GM19372 (cell line): Measurements from ENCODE around the gene PEX10.

Experiments used
- ATAC-seq: cut with Tn5 transposase; IDR thresholded peaks from one replicate; pipeline ENCODE4 v1.9.1; 2021; ENCODE audit warnings: mild to moderate bottlenecking, low read depth, moderate library complexity; ENCODE audit not compliant: unreplicated experiment

The PEX10 gene

DNA sequence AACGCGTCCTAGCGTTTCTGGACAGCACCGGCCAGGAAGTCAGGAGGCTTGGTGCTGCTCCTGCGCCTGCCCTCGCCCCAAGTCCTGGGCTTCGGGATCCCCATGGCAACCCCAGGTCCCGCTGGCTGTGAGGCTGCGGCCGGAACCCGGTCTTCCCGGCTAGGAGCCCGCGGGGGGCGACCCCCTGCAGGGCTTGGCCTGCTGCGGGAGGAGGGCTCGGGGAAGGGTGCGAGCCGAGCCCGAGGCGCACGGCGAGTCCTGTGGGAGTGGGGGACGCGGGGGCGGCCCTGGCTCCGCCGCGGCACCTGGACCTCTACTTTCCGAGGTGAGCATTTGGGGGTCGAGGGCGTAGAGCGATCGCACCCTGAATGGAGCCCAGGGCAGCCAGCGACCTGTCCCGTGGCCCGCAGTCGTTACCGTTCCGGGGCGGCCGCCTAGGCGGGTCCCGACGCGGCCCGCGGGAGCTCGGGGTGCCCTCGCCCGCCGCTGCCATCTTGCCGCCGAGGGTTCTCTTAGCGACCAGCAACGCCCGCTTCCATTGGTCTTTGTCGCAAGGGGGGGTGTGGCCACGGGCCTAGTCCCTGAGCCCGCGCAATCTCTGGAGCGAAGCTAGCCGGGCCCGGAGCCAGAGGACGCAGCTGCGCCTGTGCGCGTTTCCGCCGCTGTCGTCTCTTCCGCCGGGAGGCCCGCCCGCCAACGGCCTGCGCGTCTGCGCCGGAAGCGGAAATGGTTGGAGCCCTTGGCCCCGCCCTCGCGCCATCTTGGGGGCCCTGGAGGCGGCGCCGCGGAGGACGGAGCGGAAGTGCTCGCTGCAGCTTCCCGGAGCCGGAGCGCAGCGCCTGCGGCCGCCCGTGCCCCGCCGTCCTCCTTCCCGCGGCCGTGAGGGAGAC lies 21.1 kb downstream of the PEX10 start, which contains the start of the genes MORN1 and RER1:
TSS of gene MORN1 (minus strand) at position 514 of the 890 bp plus-strand sequence. CDS start at position 493, 21 bp downstream.
TSS of gene RER1 (plus strand) at position 801 of the 890 bp plus-strand sequence. CDS start 3,950 bp downstream, outside the sequence.
- ATAC-seq = peak; percentile 96

DNA sequence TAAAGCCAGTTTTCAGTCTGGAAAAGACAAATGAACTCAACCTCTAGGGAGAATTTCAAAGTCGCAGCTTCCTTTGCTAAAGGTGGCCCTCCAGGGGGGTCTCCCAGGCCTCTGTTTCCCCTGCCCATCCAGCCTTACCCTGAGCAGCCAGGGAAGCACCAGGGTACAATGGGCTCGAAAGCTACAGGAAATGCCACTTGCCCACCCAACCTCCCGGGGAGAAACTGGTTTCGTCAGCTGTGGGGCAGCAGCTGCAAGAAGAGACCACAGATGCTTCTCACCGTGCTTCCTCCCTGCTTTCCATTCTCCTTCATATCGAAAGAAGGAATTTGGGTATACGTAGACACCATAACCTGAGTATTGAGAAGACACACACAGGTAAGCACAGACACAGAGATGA lies 22.7 kb downstream of the PEX10 start:
- ATAC-seq = no peak

DNA sequence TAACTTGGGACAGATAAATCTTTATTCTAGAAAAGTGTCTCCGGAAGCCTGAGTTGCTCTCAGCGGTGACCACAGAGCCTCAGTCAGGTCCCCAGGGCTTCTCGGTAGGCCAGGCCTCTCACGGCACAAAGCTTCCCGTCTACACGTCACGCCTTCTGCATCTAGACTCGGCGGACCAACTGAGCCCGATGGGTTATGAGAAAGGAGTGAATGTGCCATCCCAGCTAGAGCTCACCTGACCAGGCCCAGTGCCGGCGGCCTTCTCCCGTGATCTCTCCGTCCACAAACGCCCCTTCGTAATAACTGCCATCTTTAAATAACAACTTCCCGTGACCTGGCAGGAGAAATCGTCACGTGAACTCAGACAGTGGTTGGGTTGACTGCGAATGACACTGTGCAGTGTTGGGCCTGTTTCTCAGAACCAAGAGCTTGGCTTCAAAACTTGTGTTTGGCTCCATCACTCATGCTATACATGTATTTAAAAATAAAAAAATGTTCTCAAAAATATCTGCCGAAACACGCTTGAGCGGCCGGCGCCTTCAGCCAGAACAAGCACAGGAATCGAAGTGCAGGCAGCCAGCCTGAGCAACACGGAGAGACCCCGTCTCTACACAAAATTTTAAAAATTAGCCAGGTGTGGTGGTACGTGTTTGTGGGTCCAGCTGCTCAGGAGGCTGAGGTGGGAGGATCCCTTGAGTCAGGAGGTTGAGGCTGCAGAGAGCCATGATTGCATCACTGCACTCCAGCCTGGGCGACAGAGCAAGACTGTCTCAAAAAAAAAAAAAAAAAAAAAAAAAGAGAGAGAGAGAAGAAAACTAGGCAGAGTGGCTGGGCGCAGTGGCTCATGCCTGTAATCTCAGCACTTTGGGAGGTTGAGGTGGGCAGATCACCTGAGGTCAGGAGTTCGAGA lies 24.1 kb downstream of the PEX10 start:
- ATAC-seq = no peak

DNA sequence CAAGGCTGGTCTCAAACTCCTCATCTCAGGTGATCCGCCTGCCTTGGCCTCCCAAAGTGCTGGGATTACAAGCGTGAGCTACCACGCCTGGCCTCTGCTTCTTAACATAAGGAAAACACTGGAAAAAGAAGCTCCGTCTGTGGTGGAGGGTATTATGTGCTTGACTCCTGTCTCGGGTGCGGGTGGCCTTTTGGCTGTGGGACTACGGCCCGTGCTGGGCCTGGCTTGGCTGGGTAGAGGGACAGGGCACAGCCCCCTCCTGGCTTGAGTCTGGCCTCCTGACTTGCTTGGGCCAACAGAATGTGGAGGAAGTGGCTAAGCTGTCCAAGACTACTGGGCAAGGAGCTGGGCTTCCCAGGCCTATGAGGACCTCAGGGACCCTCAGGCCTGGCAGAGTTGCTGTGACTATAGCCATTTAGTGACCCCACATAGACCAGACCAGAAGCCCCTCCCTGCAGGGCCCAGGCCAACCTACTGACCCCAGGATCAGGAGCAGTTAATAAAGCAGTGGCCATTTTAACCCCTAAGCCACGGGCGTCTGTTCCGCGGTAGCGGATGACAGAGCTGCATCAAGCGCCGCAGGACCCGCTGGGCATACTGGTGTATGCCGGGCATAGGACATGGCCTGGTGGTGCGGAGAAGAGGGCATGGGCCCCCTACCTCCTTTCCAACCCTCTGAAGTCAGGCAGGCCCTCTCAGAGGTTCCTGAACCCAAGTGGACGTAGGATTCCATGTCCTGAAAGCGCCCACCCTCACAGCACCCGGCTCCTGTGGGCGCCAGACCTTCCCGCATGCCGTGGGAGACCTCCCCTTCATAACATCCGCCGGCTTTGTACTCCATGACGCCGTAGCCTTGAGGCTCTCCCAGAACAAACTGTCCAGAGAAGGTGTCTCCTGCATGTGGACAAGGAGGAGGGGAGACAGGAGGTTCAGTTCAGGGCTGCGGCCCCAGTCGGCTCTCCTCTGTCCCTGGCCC lies 25.4 kb downstream of the PEX10 start:
- ATAC-seq = no peak

DNA sequence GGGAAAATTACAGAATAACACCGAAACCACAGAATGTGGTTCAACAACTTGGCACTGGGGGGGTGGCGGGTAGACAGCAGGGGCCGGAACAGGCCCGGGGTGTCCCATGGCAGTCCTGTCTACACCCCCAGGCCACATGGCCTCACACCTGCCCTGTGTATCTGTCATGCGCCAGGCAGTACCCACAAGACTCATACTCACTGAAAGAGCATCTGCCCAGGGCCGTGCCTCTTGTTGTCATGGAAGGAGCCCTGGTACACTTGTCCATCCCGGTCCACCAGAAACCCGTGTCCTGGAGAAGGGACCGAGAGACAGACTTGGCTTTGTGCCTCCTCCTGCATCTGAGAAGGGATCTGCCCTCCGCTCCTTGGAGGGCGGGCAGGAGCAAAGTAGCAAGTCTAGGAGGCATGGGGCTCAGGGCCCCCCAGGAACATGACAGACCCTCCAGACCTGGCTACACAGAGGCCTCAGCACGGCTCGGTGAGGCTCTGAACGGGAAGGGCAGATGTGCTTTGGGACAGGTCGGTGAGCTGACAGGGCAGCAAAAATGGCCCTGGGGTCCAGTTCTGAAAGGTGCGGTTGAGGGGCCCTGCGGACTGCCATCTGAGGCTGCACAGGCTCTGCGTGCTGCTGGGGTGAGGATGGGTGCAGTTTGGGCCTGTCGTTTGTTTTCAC lies 26.6 kb downstream of the PEX10 start:
- no peak for ATAC-seq

DNA sequence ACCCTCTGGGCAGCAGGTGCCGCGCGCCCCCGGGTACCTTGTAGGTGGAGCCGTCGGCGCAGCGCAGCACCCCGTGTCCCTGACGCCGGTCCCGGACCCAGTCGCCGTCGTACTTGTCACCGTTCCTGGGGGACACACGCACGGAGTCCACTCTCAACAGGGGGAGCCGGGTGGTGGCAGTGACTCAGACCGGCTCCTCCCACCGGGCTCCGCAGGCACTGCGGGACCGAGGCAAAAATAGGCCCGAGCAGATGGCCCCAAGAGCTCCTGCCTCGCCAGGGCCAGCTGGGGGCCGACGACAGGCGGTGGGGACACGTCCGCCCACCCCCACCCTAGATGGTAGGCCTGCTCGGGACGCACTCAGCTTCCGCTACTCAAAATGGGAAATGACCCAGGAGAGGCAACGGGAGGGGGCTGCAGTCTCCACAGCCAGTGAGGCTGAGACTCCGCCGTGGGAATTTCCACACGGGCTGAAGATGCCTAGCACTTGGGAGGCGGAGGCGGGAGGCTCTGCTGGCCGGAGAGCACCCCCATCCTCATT lies 27.4 kb downstream of the PEX10 start:
- no peak for ATAC-seq

DNA sequence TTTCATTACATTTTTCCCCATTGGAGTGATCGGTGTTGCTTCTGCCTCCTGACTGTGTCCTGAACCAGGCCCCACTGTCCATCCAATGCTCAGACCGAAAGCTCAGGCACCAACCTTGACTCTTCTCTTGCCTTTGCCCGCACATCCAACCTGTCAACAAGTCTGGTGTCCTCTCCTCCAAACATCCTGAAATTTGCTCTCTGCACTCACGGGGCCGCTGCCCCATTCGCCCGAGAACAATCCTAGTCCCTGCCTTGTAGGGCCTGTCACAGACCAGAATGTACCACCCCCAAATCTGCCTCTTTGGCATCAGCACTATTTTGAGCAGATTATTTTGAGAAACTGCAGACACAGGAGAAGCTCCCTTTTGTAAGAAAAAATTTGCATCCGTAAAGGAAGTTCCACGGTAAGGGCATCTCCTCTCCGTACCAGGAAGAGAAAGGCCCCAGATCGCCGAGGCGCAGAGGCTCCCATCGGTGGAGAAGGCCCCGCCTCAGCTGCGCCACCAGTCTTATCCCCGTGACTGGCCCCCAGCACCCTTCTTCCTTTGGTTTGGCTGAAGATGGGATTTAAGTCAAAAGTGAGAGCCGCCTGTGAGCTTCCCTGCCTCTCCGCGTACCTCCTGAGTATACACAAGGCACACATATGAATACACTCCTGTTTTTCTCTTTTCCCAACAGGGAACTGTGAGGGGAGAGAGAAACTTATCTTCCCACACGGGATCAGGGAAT lies 28.1 kb downstream of the PEX10 start:
- ATAC-seq = no peak

DNA sequence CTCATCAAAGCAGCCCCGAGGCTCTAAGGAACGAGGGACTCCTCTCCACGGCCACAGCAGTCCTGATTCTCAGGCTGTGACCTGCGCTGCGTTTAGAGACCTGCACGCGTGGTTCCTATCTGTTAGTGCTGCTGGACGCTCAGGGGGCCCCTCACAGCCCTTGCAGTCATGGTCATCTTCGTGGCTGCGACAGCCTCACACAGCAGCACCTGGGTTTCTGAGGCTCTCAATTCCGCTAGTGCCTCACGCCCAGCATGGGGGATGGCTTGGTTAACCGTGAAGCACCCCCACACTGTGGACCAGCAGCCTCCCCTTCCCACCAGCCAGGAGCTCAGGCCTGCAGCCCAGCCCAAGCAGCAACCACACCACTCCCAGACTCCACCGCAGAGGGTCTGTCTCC lies 28.8 kb downstream of the PEX10 start:
- ATAC-seq = no peak

DNA sequence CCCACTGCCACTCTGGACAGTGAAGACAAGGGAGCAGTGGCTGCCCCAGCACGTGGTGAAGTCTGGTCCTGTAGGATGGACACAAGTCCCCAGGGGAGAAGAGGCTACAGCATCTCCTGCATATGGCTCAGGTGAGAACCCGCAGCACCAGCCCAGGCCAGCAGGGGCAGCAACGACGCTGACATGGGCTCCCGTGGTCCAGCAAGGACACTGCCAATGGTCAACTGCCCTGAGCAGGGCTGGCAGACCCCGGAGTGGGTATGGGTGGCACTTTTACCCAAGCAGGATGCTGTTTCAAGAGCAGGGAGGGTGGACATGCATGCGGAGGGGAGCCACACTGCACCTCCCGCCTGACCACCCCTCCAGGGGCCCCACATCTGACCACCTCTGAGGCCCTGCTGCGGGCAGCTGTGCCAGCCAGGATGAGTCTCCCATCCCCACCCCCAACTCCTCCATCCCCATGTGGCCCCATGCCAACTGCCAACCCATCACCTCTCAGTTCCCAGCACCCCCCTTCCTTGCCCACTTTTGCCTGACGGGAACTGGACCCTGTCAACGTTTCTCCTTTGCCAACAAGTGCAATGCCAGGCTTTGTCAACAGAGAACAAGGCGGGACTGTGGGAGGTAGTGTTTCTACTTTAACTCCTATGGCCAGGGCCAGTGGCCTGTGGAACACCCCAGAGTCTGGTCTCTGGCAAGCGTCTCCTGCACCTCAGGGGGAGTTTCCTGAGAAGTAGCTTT lies 29.6 kb downstream of the PEX10 start:
- ATAC-seq = no peak

DNA sequence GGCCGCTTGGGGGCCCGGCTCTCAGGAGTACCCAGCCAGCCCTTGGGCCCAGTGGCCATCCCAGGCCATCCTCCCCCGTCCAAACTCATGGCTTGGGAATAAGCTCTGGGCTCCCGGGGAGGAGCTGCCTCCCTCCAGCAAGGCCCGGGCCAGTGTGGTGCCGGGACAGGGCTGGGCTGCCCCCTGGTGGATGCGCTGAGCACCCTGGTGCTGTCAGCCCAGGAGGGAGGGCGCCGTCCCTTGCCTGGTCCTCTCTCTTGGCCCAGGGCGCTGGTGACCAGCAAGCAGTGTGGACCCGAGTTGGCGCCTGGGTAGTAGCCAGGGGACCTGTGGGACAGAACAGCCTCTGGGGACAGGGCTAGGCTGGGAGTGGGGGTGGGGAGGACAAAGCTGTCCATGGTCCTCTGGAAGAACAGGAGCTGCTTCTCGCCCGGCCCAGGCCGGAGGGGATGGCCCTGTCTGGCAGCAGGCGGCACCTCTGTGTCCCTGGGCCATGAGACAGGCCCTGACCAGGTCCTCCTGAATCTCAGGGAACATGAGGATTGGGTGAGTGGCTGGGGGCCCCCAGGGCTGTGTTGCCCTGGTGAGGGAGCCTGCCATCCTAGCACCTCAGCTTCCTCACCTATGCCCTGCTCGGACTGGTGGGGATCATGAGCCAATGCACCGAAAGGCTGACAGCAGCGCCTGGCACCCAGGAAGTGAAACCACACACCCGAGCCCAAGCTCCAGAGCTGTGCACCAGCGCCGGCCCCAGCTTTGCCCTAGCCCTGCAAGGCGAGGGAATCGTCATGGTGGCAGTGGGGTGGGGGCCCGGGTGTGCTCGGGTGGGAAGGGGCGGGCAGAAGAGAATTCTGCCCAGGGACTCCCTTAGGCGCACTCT lies 30.4 kb downstream of the PEX10 start:
- peak; percentile 76 for ATAC-seq

DNA sequence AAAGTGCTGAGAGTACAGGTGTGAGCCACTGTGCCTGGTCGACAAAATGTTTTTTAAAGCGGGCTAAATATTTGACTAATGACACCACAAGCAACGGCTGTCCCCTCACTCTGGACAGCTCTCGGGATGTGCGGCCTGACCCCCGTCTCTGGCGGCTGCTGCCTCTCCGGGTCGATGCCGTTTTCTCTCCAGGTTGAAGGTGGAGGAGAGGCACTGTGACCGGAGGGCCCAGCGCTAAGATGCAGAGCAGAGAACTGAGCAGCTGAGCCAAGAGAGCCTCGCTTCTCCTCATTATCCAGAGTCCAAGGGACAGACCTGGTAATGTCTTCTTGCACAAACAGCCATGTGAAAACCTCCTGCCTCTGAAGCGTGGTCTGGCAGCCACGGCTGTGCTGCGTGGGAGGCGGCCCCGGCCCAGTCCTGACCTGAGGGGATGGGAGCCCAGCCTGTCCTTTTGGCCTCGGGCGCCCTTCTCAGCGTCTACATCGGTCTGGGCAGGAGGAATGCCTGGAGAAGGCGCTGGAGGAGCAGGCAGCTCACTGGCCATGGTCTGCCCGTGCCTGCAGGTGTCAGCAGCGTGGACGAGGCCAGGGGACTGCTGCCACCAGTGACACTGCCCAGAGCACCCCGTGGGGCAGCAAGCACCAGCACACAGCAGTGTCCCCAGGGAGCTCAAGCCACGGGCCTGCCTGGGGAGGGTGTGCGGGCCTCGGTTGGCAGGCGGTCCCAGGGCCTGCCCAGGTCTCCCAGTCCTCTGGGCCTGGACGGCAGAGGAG lies 31.4 kb downstream of the PEX10 start:
- ATAC-seq = no peak

DNA sequence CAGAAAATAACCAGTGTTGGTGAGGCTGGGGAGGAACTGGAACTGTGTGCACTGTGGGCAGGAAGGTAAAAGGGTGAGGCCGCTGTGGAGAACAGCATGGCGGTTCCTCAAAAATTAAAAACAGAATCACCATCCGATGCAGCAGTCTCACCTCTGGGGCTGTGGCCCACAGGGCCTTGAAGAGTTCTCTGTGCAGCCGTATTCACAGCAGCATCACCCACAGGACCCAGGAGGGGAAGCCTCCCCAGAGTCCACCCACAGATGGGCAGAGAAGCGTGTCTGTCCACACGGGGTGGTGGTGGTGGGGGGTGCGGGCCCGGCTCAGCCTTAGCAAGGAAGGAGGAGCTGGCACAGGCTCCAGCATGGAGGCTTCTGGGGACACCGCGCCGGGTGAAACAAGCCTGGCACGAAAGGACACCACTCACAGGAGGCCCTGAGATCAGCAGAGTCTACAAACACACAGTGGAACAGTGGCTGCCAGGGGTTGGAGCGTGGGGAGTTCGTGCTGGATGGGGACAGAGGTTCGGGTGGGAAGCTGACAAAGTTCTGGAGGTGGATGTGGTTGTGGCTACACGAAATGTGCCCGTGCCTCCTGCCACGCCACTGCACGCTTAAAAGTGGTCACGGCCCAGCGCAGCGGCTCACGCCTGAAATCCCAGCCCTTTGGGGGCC lies 32.5 kb downstream of the PEX10 start:
- no peak for ATAC-seq

DNA sequence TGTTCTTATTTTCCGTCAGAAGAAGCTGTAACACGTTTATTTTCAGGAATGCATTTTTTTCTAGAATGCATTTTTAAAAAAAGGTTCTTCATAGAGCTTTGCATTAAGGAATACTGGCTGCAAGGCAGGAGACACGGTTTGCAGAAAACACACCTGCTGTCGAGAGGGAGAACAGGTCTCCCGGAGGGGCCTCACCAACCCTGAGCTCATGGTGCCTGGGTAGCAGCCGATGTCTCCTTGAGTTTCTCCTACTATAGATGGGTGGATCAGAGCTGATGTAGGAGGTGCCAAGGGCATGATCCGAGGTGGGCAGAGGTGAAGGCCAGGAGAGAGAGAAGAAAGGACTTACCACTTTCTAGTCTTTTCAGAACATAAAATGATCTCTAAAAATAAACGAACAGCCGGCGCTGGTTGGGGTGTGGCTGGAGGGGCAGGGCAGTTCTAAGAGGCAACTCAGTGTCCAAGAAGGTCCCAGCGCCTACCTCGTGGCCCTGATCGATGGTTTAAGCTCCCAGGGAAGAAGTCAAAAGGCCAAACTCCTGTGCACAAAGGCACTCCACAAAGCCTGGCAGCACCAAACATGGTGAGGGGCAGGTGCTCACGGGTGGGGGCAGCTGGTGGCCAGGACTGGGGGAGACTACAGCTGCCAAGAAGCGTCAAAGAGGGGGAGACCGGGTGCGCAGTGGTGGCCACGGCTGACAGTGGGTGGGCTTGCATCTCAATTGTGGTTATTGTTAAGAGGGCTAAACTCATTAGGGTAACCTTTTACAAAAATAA lies 33.2 kb downstream of the PEX10 start:
- ATAC-seq = no peak

DNA sequence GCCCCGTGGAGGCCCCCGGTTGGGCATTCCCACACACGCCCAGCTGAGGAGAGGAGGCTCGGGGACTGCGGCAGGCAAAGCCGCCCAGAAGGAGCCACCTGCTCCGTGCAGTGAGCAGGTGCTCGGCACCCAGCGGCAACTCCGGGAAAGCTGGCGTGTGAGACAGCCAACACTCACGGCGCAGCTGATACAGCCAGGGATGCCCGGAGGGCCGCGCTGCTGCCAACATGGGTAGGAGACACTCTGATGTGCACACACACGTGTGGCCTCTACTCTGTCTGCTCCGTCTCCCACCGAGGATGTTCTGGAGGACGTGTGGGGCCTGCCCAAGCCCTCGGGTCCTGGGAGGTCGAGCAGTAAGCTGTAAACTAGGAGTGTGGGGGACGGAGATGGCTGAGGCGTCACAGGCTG lies 33.9 kb downstream of the PEX10 start:
- no peak for ATAC-seq
